ENCODE results near the gene PTPRD.

The PTPRD gene

DNA sequence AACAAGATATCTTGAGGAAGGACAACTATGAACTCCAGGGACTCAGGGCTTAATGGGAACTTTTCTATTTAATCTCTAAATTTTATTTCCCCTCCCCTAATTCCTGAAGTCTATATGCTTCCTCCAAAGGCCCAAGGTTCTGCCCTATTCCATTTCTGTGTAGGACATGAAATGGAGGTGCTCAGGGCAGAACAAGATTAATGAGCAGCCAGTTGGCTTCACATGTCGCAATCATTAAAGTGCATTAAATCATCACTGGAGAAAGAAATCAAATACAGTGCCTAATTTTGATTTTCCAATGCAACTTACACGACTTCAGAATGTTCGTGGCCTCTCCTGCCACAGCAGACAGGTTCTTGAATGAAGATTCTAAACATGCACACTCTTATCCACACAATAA, 862.1 kb downstream of the PTPRD start:
- TF ChIP-seq, protein P1, sequence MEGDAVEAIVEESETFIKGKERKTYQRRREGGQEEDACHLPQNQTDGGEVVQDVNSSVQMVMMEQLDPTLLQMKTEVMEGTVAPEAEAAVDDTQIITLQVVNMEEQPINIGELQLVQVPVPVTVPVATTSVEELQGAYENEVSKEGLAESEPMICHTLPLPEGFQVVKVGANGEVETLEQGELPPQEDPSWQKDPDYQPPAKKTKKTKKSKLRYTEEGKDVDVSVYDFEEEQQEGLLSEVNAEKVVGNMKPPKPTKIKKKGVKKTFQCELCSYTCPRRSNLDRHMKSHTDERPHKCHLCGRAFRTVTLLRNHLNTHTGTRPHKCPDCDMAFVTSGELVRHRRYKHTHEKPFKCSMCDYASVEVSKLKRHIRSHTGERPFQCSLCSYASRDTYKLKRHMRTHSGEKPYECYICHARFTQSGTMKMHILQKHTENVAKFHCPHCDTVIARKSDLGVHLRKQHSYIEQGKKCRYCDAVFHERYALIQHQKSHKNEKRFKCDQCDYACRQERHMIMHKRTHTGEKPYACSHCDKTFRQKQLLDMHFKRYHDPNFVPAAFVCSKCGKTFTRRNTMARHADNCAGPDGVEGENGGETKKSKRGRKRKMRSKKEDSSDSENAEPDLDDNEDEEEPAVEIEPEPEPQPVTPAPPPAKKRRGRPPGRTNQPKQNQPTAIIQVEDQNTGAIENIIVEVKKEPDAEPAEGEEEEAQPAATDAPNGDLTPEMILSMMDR (IDR thresholded peaks at IDR 0.05; ENCODE audit: low read depth, low read length, poor library complexity, severe bottlenecking): no peak
- no peak for TF ChIP-seq EZH2phosphoT487 (IDR thresholded peaks at IDR 0.05; ENCODE audit: borderline replicate concordance, low read length)
- no peak overlapping the region for H3K4me3 ChIP-seq (ENCODE audit: low read length)
- H3K4me2 ChIP-seq (ENCODE audit: low read length): no peak overlapping the region
- H4K20me1 ChIP-seq (ENCODE audit: control insufficient read depth, insufficient read depth, low read depth, low read length): no peaks in the 10 kb centered on the region
- no peaks in the 10 kb centered on the region for H3K27me3 ChIP-seq (ENCODE audit: control insufficient read depth, low read length)
- H3K9me2 ChIP-seq (replicated peaks; ENCODE audit: control insufficient read depth, low read length): no peaks in the 10 kb centered on the region
- no peaks in the 10 kb centered on the region for H3K9me3 ChIP-seq (ENCODE audit: control insufficient read depth, insufficient read depth, low read length)
- peaks cover 12% of the 10 kb centered on the region for H3K4me1 ChIP-seq (ENCODE audit: control insufficient read depth, low read length)
- H3F3A ChIP-seq (ENCODE audit: control insufficient read depth, insufficient read depth): no peaks in the 10 kb centered on the region
- no peaks in the 10 kb centered on the region for H3K79me2 ChIP-seq (ENCODE audit: control insufficient read depth, low read length)
- no peaks in the 10 kb centered on the region for H3K36me3 ChIP-seq (ENCODE audit: control insufficient read depth, low read length)
- H3K27ac ChIP-seq (ENCODE audit: low read depth, low read length): no peak overlapping the region

DNA sequence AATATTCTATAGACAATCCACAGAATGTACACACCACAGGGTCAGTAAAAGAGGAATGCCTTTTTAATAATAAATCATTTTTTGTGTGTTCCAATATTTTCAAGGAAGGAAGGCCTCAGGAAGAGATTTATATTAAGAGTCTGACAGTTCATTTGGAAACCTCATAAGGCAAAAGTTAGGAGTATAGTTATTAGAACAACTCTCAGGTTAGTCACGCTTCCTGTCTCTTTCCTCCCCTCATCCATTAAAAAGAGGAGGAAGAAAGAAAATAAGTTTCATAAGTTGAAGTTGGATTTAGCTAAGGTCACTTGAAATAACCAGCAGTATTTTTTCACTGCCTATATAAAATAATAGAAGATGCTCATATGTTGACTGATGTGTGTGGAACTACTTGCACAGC, 863.2 kb downstream of the PTPRD start:
- H3K79me2 ChIP-seq (ENCODE audit: control insufficient read depth, low read length): no peaks in the 10 kb centered on the region
- no peaks in the 10 kb centered on the region for H4K20me1 ChIP-seq (ENCODE audit: control insufficient read depth, insufficient read depth, low read depth, low read length)
- H3K4me2 ChIP-seq (ENCODE audit: low read length): no peak overlapping the region
- no peak overlapping the region for H3K4me3 ChIP-seq (ENCODE audit: low read length)
- H3K9me2 ChIP-seq (replicated peaks; ENCODE audit: control insufficient read depth, low read length): no peaks in the 10 kb centered on the region
- H3K27ac ChIP-seq (ENCODE audit: low read depth, low read length): no peak overlapping the region
- H3K4me1 ChIP-seq (ENCODE audit: control insufficient read depth, low read length): peaks cover 12% of the 10 kb centered on the region
- no peak for TF ChIP-seq EZH2phosphoT487 (IDR thresholded peaks at IDR 0.05; ENCODE audit: borderline replicate concordance, low read length)
- TF ChIP-seq, protein P1 (IDR thresholded peaks at IDR 0.05; ENCODE audit: low read depth, low read length, poor library complexity, severe bottlenecking): no peak
- no peaks in the 10 kb centered on the region for H3F3A ChIP-seq (ENCODE audit: control insufficient read depth, insufficient read depth)
- no peaks in the 10 kb centered on the region for H3K36me3 ChIP-seq (ENCODE audit: control insufficient read depth, low read length)
- H3K9me3 ChIP-seq (ENCODE audit: control insufficient read depth, insufficient read depth, low read length): no peaks in the 10 kb centered on the region
- H3K27me3 ChIP-seq (ENCODE audit: control insufficient read depth, low read length): no peaks in the 10 kb centered on the region

- Histone ChIP-seq H3K79me2 (ENCODE audit: control insufficient read depth, low read length) (no peaks in the 10 kb centered on the region), H3K4me3 (ENCODE audit: low read length) (no peak overlapping the region), H3F3A (ENCODE audit: control insufficient read depth, insufficient read depth) (no peaks in the 10 kb centered on the region), H3K9me2 (replicated peaks; ENCODE audit: control insufficient read depth, low read length) (no peaks in the 10 kb centered on the region), H3K36me3 (ENCODE audit: control insufficient read depth, low read length) (no peaks in the 10 kb centered on the region), H3K27ac (ENCODE audit: low read depth, low read length) (no peak overlapping the region), H3K4me1 (ENCODE audit: control insufficient read depth, low read length) (peaks cover 12% of the 10 kb centered on the region), H3K9me3 (ENCODE audit: control insufficient read depth, insufficient read depth, low read length) (no peaks in the 10 kb centered on the region), H4K20me1 (ENCODE audit: control insufficient read depth, insufficient read depth, low read depth, low read length) (no peaks in the 10 kb centered on the region), H3K27me3 (ENCODE audit: control insufficient read depth, low read length) (no peaks in the 10 kb centered on the region), H3K4me2 (ENCODE audit: low read length) (no peak overlapping the region)
- no peak for TF ChIP-seq EZH2phosphoT487 (IDR thresholded peaks at IDR 0.05; ENCODE audit: borderline replicate concordance, low read length)
- TF ChIP-seq, protein P1 (IDR thresholded peaks at IDR 0.05; ENCODE audit: low read depth, low read length, poor library complexity, severe bottlenecking): no peak
Observed at GRCh38 chr9:9747787-9748186, 865.0 kb downstream of the PTPRD start.

GRCh38 chr9:9746826-9747225, 866.0 kb downstream of the PTPRD start:
- no peak overlapping the region; the same call in 1 of the 2 replicates for H3K4me2 ChIP-seq (ENCODE audit: low read length)
- no peak overlapping the region for H3K4me3 ChIP-seq (ENCODE audit: low read length)
- peaks cover 12% of the 10 kb centered on the region for H3K4me1 ChIP-seq (ENCODE audit: control insufficient read depth, low read length)
- TF ChIP-seq EZH2phosphoT487 (IDR thresholded peaks at IDR 0.05; ENCODE audit: borderline replicate concordance, low read length): no peak
- TF ChIP-seq, protein P1 (IDR thresholded peaks at IDR 0.05; ENCODE audit: low read depth, low read length, poor library complexity, severe bottlenecking): no peak
- H3K36me3 ChIP-seq (ENCODE audit: control insufficient read depth, low read length): no peaks in the 10 kb centered on the region
- no peaks in the 10 kb centered on the region for H3F3A ChIP-seq (ENCODE audit: control insufficient read depth, insufficient read depth)
- H3K27me3 ChIP-seq (ENCODE audit: control insufficient read depth, low read length): no peaks in the 10 kb centered on the region
- no peaks in the 10 kb centered on the region for H3K9me2 ChIP-seq (replicated peaks; ENCODE audit: control insufficient read depth, low read length)
- H3K79me2 ChIP-seq (ENCODE audit: control insufficient read depth, low read length): no peaks in the 10 kb centered on the region
- no peaks in the 10 kb centered on the region for H3K9me3 ChIP-seq (ENCODE audit: control insufficient read depth, insufficient read depth, low read length)
- H3K27ac ChIP-seq (ENCODE audit: low read depth, low read length): no peak overlapping the region
- no peaks in the 10 kb centered on the region for H4K20me1 ChIP-seq (ENCODE audit: control insufficient read depth, insufficient read depth, low read depth, low read length)

All from DOHH2 (cell line).